GM18867 (cell line): Measurements from ENCODE around the gene DLGAP5.

ENCODE experiments used
- ATAC-seq: cut with Tn5 transposase; IDR thresholded peaks from one replicate; pipeline ENCODE4 v1.9.1; 2021; ENCODE audit warnings: mild to moderate bottlenecking, moderate library complexity; ENCODE audit not compliant: unreplicated experiment

The DLGAP5 gene

GRCh38 chr14:55188686-55189295 is 2.6 kb downstream of the DLGAP5 start:
- ATAC-seq: no peak

- ATAC-seq: peak; percentile 70
Observed at GRCh38 chr14:55180434-55180833, 11.0 kb downstream of the DLGAP5 start.

GRCh38 chr14:55180006-55180405 is 11.4 kb downstream of the DLGAP5 start:
- no peak for ATAC-seq

- no peak for ATAC-seq
Observed at GRCh38 chr14:55170526-55170925, 20.9 kb downstream of the DLGAP5 start.

DNA sequence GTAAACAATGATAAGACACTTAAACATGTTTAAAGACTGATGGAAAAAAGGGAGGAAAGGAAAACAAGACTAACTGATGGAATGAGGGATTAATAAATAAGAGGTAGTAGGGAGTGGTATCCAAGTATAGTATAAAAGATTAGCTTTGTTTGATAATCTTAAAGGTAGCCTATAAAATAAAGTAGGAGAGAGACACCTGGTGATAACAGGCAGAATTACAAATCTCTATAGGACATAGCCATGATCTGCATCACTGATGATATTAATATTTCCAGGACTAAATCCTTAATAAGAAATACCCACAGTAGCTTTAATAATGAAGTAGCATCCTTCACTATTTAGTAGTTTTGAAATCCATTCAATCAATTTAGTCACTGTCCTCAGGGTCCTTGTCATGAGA is 30.4 kb downstream of the DLGAP5 start:
- no peak for ATAC-seq

DNA sequence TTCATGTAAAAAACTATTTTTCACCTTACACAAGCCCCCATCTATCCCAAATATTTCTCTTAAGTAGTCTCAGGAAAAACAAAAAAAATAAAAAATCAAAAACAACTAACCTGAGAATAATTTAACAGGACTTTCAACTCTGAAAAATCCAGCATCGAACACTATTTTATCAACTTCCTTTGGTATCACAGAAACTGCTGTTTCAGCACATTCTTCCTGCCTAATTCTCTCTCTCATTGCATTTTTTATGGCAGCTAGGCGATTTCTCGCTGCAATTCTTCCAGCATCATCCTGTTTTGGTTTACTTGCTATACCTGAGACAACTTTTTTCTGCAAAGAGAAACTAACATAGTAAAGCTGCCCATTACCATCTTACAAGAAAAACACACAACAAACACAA is 33.0 kb downstream of the DLGAP5 start:
- no peak for ATAC-seq

DNA sequence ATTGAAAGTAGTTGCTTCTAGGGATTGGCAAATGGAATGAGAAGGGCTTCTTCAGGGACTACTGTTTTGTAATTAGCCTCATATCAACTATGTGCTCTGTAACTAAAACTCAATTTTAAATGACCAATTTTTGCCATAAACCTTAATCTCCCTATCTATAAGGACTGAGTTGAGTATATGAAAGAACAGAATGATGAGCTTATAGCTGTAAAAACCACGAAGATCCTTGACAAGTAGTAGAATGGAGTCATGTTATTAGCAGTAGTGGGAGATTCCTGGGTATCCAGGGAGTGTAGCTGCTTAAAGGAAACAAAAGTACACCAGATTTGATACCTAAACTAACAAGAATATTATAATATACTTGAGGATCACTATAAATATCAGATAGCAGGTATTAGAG is 34.3 kb downstream of the DLGAP5 start:
- ATAC-seq: no peak

GRCh38 chr14:55153951-55154350 is 37.4 kb downstream of the DLGAP5 start:
- ATAC-seq: no peak

DNA sequence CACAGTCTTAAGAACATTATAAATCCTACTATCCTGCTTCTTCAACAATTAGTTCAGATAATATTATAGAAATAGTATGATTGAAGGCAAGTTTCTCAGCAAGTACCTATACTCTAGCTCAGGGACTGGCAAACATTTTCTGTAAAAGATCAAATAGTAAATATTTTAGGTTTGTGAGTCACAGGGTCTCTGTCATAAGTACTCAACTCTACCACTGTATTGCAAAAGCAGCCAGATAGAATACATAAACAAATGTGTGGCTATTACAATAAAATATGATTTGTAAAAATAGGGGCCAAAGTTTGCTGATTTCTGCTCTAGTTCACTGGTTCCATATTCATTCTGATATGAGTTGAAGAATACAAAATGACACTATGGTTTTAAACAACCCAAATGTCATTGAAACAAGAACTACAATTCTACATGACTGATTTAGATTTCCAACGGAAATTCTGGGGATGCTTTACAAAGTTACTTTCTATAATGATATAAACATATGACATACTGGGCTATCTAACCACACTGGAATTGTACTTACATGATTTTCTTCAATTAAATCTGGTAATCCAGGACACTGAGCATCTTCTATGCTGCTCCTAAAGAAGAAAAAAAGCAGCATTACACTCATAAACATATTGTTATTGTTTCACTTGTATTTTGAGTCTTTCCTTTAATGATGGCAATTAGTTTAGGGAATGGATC is 39.2 kb downstream of the DLGAP5 start:
- no peak for ATAC-seq

DNA sequence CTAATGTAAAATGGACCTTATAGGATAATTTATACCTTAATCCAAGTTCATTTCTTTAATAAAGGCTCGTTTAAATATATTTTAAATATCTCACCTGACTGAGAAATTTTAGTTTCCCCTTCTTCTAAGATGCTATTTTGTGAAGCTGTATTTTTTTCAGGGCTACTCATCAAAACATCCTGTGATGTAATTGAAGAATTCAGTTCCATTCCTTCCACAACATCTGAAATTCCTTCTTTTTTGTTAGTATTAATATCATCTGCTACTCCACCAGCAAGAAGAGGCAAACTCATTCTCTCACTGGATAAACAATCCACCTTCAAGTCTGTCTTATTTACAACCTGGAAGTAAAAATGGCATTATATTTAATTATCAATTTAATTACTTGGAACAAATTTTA is 39.8 kb downstream of the DLGAP5 start:
- ATAC-seq: no peak

DNA sequence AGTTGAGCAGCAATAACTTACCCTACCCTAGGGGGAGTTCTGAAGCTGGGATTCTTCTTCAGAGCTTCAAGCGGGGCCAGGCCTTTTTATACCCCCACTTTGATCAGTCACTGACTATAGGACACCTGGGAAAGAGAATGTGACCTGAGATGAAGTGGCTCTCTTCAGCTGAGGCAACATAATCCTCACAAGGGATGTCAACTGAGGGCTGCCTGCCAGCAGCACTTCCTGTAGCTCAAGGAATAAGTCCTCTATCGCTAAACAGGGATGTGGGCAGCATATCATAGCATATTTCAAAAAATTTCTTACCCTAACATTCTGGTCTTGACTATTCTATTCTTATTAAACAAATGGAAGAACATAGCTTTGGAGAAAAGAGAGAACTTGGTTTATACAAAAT is 45.0 kb downstream of the DLGAP5 start:
- no peak for ATAC-seq

DNA sequence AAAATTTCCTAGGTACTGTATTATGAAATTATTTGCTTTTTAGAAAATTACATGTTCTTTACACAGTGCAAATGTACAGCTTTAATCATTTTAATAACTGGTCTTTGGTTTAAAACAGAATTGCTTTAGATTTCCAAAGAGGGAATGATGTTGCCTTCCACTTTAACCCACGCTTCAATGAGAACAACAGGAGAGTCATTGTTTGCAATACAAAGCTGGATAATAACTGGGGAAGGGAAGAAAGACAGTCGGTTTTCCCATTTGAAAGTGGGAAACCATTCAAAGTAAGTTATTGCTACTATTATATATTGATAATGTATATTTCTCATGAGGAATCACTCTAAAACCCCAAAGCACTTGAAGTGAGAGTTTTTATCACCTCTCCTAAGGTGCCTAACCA is 48.9 kb downstream of the DLGAP5 start:
- no peak for ATAC-seq

- ATAC-seq: no peak
Observed at GRCh38 chr14:55141825-55142224, 49.6 kb downstream of the DLGAP5 start.

DNA sequence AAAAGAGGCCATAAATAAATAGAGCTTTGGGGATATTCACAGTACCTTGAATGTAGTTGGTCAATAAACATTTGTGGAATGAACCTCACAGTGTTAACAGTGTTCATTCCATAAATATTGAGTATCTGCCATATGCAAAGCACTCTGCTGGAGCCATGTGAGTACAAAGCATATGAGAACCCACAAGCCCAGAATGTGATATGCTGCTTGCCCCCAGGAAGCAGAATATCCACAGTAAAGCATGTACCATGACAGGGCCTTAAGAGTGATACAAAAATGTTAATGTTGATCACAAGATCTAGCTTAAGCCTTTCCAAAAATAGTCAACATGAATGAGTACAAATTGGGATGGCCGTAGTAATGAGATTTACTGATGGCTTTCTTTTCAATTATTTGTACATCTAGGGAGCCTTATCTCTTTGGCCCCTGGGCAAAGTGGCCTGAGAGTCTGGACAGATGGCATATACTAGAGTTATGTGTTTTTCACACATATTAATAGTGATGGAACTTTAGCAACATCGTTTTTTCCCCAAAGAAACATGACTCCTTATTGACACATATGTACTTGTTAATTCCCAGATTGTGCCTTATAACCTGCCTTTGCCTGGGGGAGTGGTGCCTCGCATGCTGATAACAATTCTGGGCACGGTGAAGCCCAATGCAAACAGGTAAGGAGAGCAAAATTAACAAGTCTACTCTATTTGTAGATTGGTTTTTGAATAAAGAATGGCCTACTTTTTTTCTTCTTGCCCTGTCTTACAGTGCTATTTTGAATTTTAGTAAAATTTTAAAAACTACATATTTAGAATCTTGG is 51.5 kb downstream of the DLGAP5 start:
- no peak for ATAC-seq

DNA sequence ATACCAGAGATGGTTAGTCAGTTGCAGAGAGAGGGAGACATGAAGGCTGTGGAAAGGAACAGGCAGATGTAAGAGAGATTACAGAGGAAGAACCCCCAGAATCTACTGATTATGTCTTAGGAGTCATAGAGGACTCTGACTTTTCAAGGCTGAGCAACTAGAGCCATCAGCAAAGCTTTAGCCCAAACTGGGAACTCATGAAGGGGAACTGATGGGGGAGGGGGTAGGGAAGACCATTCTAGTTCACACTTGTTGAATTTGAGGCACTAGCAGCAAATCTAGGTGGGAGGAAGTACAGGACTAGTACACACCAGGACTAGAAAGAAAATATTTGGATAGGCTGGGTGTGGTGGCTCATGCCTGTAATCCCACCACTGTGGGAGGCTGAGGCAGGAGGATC is 52.2 kb downstream of the DLGAP5 start:
- no peak for ATAC-seq

- no peak for ATAC-seq
Observed at GRCh38 chr14:55138091-55138490, 53.3 kb downstream of the DLGAP5 start.

DNA sequence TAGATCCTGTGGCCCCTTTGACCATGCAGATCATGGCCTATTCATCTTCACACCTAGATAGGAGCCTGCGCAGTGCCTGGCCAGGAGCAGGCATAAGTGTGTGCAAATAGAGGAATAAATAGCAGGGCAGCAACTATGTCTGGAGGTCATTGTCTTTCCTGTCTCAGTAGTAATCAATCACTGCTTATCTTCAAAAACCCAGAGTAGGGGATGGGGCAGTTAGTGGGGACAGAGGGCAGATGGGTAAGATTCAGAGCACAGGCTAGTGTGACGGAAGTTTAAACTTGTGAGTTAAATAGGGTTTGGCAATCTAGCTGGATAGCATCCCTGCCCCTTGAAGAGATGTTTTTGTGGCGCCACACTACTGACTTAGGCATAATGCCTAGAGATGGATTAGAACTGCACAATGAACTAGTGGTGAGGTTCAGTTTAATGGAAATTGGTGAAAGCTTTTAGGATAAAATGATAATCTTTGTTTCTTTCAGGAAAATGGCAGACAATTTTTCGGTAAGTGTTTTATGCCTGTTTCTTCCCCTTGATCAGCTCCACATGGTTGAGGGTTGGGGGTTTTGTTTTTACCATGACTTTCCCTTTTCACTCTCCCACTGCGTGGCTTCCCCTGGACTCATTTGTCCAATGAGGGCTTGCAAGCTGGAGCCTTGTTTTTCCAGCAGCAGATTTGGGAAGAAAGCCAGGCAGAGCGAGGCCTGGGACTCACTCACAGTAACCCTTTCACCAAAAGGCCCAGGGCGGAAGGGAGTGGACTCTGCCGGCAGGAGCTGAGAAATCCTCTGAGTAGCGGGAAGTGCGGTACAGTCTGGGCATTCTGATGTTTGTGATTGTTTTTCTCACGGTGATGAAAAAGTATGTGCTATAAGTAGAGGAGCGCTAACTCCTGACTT is 54.2 kb downstream of the DLGAP5 start:
- no peak for ATAC-seq

- no peak for ATAC-seq
Observed at GRCh38 chr14:55136241-55136640, 55.1 kb downstream of the DLGAP5 start.

DNA sequence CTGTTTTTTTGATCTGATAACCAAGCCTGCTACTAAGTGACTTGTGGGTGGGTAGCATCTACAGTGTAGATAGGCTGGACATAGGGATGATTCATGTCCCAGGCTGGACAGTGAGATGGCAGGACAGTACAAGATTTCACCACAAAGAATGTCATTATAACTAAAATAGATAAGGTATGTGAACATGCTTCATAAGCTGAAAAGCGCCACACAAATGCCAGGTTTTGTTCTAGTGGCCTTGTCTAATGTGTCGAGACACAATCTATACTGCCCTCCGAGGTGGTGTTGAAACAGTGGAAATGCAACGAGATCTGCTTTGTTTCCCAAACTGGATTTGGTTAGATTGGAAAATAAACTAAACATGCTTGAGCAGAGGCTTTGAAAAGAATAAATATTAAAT is 58.0 kb downstream of the DLGAP5 start:
- no peak for ATAC-seq

GRCh38 chr14:55131370-55132137 is 59.8 kb downstream of the DLGAP5 start:
- no peak for ATAC-seq
